Vagina (tissue), 2 donors: ENCODE measurements around the gene POPDC2.

Source experiments
- POLR2AphosphoS5 ChIP-seq, 2 donors: sonication (generic); formaldehyde crosslinking; IDR thresholded peaks; one replicate each; pipeline ENCODE4 v1.9.0; 2017; ENCODE audit warnings: antibody characterized with exemption in 2 of 2, mild to moderate bottlenecking in 2 of 2, low read depth in 1 of 2; ENCODE audit not compliant: insufficient read depth in 1 of 2
- TF ChIP-seq, protein P1 (sequence below), 3 experiments: fragments of 450-650 bp in 2 of 3; fragments of 200-600 bp in 1 of 3; sonication (generic) in 1 of 3; IDR thresholded peaks; one replicate each; pipeline ENCODE4 v1.5.1; 2017 to 2019; ENCODE audit warnings: antibody characterized with exemption in 3 of 3, mild to moderate bottlenecking in 2 of 3, moderate library complexity in 2 of 3

DNA sequence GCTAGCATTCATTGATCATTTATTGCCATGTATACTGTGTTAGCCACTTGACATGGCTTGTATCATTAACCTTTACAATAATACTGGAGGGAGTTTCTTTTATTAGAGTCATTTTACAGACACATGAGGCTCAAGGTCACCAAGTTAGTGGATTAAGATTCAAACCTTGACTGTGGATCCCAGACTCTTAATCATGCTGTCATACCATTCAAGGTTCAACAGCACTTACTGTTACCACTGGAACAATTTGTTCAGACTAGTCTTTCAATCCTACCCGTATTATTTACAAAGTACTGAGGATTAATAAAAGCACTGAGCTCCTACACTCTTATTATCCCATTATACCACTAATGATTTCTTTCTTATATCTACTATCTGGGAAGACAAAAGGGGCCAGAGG is 15.6 kb upstream of the POPDC2 start:
- TF ChIP-seq POLR2AphosphoS5 (IDR thresholded peaks at IDR 0.05; ENCODE audit: insufficient read depth in 1 of 2, low read depth in 1 of 2), result no peak
- TF ChIP-seq, protein P1, sequence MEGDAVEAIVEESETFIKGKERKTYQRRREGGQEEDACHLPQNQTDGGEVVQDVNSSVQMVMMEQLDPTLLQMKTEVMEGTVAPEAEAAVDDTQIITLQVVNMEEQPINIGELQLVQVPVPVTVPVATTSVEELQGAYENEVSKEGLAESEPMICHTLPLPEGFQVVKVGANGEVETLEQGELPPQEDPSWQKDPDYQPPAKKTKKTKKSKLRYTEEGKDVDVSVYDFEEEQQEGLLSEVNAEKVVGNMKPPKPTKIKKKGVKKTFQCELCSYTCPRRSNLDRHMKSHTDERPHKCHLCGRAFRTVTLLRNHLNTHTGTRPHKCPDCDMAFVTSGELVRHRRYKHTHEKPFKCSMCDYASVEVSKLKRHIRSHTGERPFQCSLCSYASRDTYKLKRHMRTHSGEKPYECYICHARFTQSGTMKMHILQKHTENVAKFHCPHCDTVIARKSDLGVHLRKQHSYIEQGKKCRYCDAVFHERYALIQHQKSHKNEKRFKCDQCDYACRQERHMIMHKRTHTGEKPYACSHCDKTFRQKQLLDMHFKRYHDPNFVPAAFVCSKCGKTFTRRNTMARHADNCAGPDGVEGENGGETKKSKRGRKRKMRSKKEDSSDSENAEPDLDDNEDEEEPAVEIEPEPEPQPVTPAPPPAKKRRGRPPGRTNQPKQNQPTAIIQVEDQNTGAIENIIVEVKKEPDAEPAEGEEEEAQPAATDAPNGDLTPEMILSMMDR (IDR thresholded peaks at IDR 0.05), result no peak
